GM12892 (cell line): Measurements from ENCODE around the gene ZNF428.
"Not testable (repeated sequence)": the region's sequence is repeated elsewhere in the genome, so short reads cannot be mapped to it uniquely, and the experiment has no call there.

ENCODE experiments used
- POLR2A ChIP-seq: IDR thresholded peaks from 2 replicates; pipeline ENCODE4 v1.6.1; 2011; ENCODE audit warnings: low read depth, low read length, control low read depth
- POLR2AphosphoS5 ChIP-seq: IDR thresholded peaks from 2 replicates; pipeline ENCODE4 v1.6.1; 2011; ENCODE audit warnings: low read depth, low read length, control low read depth
- TAF1 ChIP-seq: IDR thresholded peaks from 2 replicates; pipeline ENCODE4 v1.6.1; 2011; ENCODE audit warnings: low read depth, mild to moderate bottlenecking, control low read depth, low read length, borderline replicate concordance

GRCh38 chr19:43600326-43600725, 19.1 kb downstream of the ZNF428 start:
- TF ChIP-seq POLR2AphosphoS5, POLR2A, TAF1: not testable (repeated sequence)
